GM10266 (cell line): ENCODE measurements around the gene TMEM178A.

Experiments
- DNase-seq: peaks from one replicate; pipeline ENCODE4 v3.0.0; 2012; ENCODE audit errors: extremely low spot score
- TF ChIP-seq, protein P1 (sequence below): IDR thresholded peaks from 2 replicates; pipeline ENCODE4 v1.5.1; 2012; ENCODE audit warnings: mild to moderate bottlenecking, low read depth; ENCODE audit not compliant: control insufficient read depth, insufficient read depth; ENCODE audit errors: missing control alignments

Gene TMEM178A

DNA sequence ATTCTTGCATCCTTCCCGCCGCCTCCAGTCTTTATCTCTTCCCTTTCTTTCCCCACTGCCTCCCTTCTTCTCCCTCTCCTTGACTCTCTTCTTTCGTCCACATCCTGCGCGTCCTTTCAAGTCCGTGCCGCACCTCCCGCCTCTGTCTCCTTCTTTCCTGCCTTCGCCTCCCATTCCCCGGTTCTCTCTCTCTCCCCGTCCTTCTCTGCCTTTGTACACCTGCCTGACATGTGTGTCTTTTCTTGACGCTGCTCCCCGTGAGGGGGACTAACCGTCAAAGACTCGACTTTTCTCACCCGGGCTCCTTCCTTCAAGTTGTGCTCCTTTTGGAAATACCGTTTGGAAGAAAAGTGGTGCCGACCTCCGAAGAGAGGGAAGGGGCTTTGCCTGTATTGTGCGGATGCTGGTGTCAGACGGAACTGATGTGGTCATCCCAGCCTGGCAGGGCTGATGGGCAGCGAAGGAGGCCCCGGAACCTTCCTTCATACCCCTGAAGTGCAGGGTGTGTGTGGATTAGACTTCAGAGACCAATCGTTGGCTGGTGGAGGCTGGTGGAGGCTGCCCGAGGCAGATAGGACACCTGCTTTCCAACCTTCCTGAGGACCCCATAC lies 879 bp downstream of the TMEM178A start:
- peak; percentile 36 for DNase-seq
- TF ChIP-seq, protein P1, sequence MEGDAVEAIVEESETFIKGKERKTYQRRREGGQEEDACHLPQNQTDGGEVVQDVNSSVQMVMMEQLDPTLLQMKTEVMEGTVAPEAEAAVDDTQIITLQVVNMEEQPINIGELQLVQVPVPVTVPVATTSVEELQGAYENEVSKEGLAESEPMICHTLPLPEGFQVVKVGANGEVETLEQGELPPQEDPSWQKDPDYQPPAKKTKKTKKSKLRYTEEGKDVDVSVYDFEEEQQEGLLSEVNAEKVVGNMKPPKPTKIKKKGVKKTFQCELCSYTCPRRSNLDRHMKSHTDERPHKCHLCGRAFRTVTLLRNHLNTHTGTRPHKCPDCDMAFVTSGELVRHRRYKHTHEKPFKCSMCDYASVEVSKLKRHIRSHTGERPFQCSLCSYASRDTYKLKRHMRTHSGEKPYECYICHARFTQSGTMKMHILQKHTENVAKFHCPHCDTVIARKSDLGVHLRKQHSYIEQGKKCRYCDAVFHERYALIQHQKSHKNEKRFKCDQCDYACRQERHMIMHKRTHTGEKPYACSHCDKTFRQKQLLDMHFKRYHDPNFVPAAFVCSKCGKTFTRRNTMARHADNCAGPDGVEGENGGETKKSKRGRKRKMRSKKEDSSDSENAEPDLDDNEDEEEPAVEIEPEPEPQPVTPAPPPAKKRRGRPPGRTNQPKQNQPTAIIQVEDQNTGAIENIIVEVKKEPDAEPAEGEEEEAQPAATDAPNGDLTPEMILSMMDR, result no peak

DNA sequence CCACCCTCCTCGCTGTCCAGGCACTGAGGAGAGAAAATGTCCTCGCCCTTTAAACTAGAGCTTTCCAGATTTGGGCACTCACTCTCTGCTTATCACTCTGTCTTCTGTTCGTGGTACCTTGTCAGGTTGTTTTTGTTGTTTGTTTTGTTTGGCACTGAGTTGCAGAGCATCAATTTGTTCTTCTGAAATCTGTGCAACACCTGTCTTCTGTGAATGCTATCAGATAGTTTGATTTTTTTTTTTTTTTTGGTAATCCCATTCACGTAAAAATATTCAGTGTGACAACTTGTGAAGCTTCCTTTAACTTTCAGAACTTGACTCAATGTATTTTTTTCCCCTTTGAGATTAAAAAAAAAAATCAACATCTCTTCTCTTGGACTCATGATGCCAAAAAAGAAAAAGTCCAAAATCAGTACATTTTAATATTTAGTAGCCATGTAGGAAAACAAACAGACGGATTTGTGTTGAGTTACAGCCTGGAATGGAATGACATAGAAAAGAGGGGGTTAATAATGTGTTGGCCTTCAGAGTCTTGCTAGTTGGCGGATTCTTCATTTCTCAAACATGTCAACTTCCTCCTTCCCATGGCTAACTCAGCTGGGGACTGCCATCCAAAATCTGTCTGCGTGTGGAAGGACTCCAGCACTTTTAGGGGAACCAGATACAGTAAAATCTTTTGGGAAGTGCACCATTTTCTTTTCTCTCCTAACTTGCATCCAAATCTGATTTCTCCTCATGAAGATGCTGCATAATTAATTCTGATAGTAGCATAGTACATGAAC lies 1.6 kb downstream of the TMEM178A start:
- DNase-seq, result no peak
- TF ChIP-seq, protein P1, result no peak

DNA sequence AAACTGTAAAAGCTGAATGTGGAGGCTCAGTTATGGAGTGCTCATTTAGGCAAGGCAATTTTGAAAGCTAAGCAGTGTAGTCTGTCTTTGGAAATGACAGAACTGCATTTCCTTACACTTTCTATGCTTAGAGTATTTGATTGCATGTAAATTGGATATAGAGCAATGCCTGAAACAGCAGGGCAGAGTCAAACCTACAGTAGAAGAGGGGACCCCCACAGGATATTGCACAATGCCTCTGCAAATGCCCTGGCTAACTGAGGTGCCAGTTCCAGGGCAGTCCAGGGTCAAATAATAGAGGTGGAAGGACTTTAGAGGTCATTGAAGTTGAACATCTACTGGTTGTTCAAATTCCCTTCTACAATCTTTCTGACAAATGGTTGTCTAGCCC lies 2.2 kb downstream of the TMEM178A start:
- TF ChIP-seq, protein P1, result no peak
- no peak for DNase-seq

DNA sequence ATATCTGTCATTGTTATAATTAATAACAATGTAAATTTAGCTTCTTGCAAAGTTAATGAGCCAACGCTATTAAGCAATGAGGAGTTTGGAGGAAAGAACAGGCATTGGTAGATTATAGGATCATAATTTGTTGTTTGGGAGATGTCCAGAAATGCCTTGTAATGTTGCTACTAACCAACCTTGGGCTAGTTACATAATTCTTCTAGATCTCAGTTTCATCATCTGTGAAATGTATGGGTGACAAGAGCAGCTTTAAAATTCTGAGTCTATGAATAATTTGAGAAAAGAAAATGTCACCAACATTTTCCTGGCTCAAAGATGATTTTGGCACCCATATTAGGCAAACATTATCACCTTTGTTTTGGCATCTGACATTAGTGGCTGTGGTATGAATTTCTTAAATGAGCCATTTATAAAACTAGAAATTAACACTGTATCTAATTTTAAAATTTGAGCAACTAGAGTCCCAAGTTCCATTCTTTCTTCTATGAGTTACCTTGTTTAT lies 2.9 kb downstream of the TMEM178A start:
- no peak for DNase-seq
- TF ChIP-seq, protein P1, result no peak

DNA sequence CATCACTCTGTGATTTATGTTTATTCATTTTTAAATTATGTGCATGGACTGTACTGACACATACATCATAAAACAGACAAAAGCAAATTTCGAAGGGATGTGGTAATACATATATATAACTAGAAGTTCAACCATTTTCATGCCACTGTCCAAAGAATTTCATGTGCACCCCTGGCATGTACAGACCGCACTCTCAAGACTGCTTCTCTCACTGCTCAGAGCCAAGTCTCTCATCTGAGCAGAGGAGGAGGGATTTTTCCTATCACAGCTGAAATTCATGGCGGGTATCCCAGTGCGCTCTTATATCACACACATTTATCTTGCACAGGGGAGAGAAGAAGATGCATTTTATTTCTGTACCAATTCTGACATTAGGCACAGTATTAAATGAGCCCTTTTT lies 5.9 kb downstream of the TMEM178A start:
- no peak for DNase-seq
- TF ChIP-seq, protein P1, result no peak

DNA sequence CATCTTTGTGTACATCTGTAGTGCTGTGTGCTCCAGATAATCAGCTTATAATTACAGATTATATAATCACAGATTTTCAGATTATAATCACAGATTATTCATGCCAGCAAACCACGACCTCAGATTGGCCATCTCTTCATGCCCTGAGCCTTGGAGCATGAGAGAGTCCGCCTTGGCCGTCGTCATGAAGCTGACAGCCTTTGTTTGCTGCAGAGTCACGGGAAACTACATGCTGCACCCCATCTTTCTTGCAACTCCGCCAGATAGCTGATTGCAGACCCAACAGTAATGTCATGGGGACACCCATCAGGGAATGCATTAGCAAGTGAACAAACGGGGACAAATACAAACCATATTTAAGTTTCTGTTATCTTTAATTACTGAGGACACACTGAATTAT lies 7.3 kb downstream of the TMEM178A start:
- DNase-seq, result no peak
- TF ChIP-seq, protein P1, result no peak

DNA sequence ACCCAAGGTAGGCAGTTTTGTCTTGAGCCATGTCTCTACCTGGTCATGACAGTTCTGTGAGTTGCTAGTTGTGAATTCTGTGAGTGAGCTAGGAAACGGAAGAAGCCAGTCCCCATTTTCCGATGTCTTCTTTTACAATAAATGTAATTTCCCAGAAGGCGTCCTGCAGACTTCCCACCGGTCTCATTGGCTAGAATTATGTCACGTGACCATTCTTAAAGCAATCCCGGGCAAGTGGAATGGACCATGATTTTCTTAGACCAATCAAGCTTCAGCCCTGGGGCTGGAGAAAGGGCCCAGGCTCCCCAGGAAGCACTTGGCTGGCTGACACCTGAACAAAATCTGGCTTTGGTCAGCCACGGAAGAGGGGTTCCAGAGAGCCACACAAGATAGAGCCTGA lies 10.6 kb downstream of the TMEM178A start:
- TF ChIP-seq, protein P1, result no peak

More for the DNA sequence above, 10.6 kb downstream of the TMEM178A start:
- no peak for DNase-seq
